HCT116 (cell line): ENCODE results near the gene AQP7. TPM values are rescaled to one million over a fixed set of nuclear protein-coding genes. Genes with fewer than 3 reads are reported as not detected.
A peak's percentile ranks its signal among the peaks of the same experiment; 100 is the strongest.

Source experiments
- ATAC-seq: fragments of 200-7000 bp; cut with Tn5 transposase; 2 replicates; pipeline ENCODE4 v1.9.1; 2020; ENCODE audit warnings: mild to moderate bottlenecking, moderate library complexity
- BruUV-seq: library from RNA; stranded (reverse); fragments of 400-500 nt; replicated peaks from 2 replicates; lab custom pipeline; 2021; lab: Mats Ljungman, UMichigan
- CTCF ChIA-PET: fragments of 300-600 bp; sonication (Branson Sonifier 250); formaldehyde crosslinking; loops from one replicate; lab custom pipeline; 2021; ENCODE audit warnings: antibody characterized with exemption; lab: Charles Lee
- POLR2A ChIA-PET: fragments of 300-600, 350-600 bp; sonication (Branson Sonifier 250); formaldehyde crosslinking; loops from one replicate; lab custom pipeline; 2021; ENCODE audit warnings: antibody characterized with exemption; lab: Charles Lee
- RAD21 ChIA-PET, 2 experiments: fragments of 300-600 bp; sonication (Branson Sonifier 250); formaldehyde crosslinking; loops; one replicate each; lab custom pipeline; 2023; ENCODE audit warnings: low total read pairs in 2 of 2; ENCODE audit not compliant: uncharacterized antibody in 2 of 2, unreplicated experiment in 2 of 2, low non-redundant PET in 1 of 2; lab: Charles Lee
- DNase-seq: peaks from one replicate; pipeline ENCODE4 v3.0.0-alpha.2; 2010; ENCODE audit warnings: low read depth, low spot score
- H2AFZ ChIP-seq: fragments of 200-600 bp; shearing (Covaris generic), sonication (generic); 2 replicates; pipeline ENCODE4 v1.6.1; 2017; ENCODE audit warnings: low read depth, mixed run types, mixed read lengths, antibody characterized with exemption, low read length; ENCODE audit not compliant: poor library complexity, severe bottlenecking
- H3K27ac ChIP-seq: 2 replicates; pipeline ENCODE4 v1.5.1; 2012; ENCODE audit warnings: low read depth, low read length
- H3K27me3 ChIP-seq: fragments of 200-600 bp; sonication (generic); 2 replicates; pipeline ENCODE4 v1.6.1; 2016; ENCODE audit warnings: mixed run types, low read length, mixed read lengths; ENCODE audit not compliant: insufficient read depth
- H3K36me3 ChIP-seq, 2 experiments: fragments of 200-500 bp in 1 of 2; fragments of 200-600 bp in 1 of 2; sonication (Bioruptor generic) in 1 of 2; sonication (generic) in 1 of 2; 2 replicates each; pipeline versions ENCODE4 v1.5.1 to v1.6.1; 2014 to 2016; ENCODE audit warnings: low read length in 2 of 2, inconsistent platforms in 1 of 2, mixed read lengths in 1 of 2, mixed run types in 1 of 2; ENCODE audit not compliant: insufficient read depth in 2 of 2, control insufficient read depth in 1 of 2
- H3K4me1 ChIP-seq, 2 experiments: fragments of 200-600 bp in 1 of 2; sonication (generic) in 1 of 2; 2 replicates each; pipeline versions ENCODE4 v1.5.1 to v1.6.1; 2012 to 2017; ENCODE audit warnings: low read length in 2 of 2, inconsistent platforms in 1 of 2, mild to moderate bottlenecking in 1 of 2, mixed read lengths in 1 of 2, mixed run types in 1 of 2, moderate library complexity in 1 of 2; ENCODE audit not compliant: insufficient read depth in 2 of 2, control insufficient read depth in 1 of 2
- H3K4me2 ChIP-seq: fragments of 200-600 bp; sonication (generic); 2 replicates; pipeline ENCODE4 v1.6.1; 2017; ENCODE audit warnings: mixed run types, low read length, mixed read lengths
- H3K4me3 ChIP-seq, 2 experiments: fragments of 200-600 bp in 1 of 2; sonication (generic) in 1 of 2; replicated peaks in 1 of 2; 2 replicates each; pipeline ENCODE4 v1.5.1; 2011 to 2016; ENCODE audit warnings: low read length in 2 of 2, control low read depth in 1 of 2, low read depth in 1 of 2, mild to moderate bottlenecking in 1 of 2, mixed read lengths in 1 of 2, mixed run types in 1 of 2
- H3K79me2 ChIP-seq: fragments of 200-600 bp; sonication (generic); 2 replicates; pipeline ENCODE4 v1.6.1; 2017; ENCODE audit warnings: mild to moderate bottlenecking, mixed run types, low read length, moderate library complexity, mixed read lengths; ENCODE audit not compliant: insufficient read depth
- H3K9ac ChIP-seq: fragments of 200-600 bp; sonication (generic); 2 replicates; pipeline ENCODE4 v1.6.1; 2016; ENCODE audit warnings: low read length, mixed read lengths
- H3K9me2 ChIP-seq: fragments of 200-600 bp; sonication (generic), shearing (Covaris generic); 2 replicates; pipeline ENCODE4 v1.6.1; 2017; ENCODE audit warnings: mixed run types, mild to moderate bottlenecking, moderate library complexity; ENCODE audit not compliant: insufficient read depth
- H3K9me3 ChIP-seq, 2 experiments: fragments of 200-500 bp in 1 of 2; fragments of 200-600 bp in 1 of 2; sonication (Bioruptor generic) in 1 of 2; sonication (generic) in 1 of 2; 2 replicates each; pipeline ENCODE4 v1.6.1; 2014 to 2017; ENCODE audit warnings: low read length in 2 of 2, mixed read lengths in 2 of 2, inconsistent platforms in 1 of 2, low read depth in 1 of 2, mild to moderate bottlenecking in 1 of 2, mixed run types in 1 of 2, moderate library complexity in 1 of 2; ENCODE audit not compliant: control insufficient read depth in 1 of 2, insufficient read depth in 1 of 2
- H4K20me1 ChIP-seq: fragments of 200-600 bp; sonication (generic), shearing (Covaris generic); 2 replicates; pipeline ENCODE4 v1.6.1; 2017; ENCODE audit warnings: mixed run types, mild to moderate bottlenecking, moderate library complexity; ENCODE audit not compliant: insufficient read depth
- CTCF ChIP-seq, 3 experiments: fragments of 200-600 bp in 1 of 3; sonication (generic) in 1 of 3; IDR thresholded peaks in 2 of 3; conservative IDR thresholded peaks in 1 of 3; 2 replicates each; pipeline ENCODE4 v1.5.1; 2012 to 2017; ENCODE audit warnings: low read depth in 2 of 3, low read length in 2 of 3, antibody characterized with exemption in 1 of 3, borderline replicate concordance in 1 of 3, control low read depth in 1 of 3, mild to moderate bottlenecking in 1 of 3, mixed read lengths in 1 of 3, mixed run types in 1 of 3, moderate library complexity in 1 of 3; ENCODE audit not compliant: insufficient read depth in 1 of 3
- POLR2A ChIP-seq: IDR thresholded peaks from 2 replicates; pipeline ENCODE4 v1.7.0; 2011; ENCODE audit warnings: borderline replicate concordance; ENCODE audit not compliant: insufficient read depth, insufficient read length; ENCODE audit errors: extremely low read depth
- intact Hi-C: fragments of 100-400 bp; cut with micrococcal nuclease; formaldehyde crosslinking; loops from 2 replicates; pipeline ENCODE4 v1.10.0; 2022
- total RNA-seq: library from RNA; stranded (reverse); gene quantifications from one replicate; pipeline ENCODE4 v1.2.1, GENCODE V29; 2021; ENCODE audit not compliant: unreplicated experiment

The AQP7 gene
- total RNA-seq, 1 experiment from 2014 or later = 0.96 TPM

GRCh38 chr9:33446946-33447798, 44.8 kb upstream of the AQP7 start, which contains the start of gene AQP3:
TSS of gene AQP3 (minus strand) at chr9:33447593. CDS start at chr9:33447530, 63 bp downstream.
- peak within 1 kb of the TSS; percentile 38 for H3K9ac ChIP-seq
- peak within 1 kb of the TSS; percentile 92 for H2AFZ ChIP-seq
- H3K36me3 ChIP-seq = no peaks in the 10 kb centered on the region
- intact Hi-C loops = no loop called here
- no peaks in the 10 kb centered on the region for H3K27me3 ChIP-seq
- no peaks in the 10 kb centered on the region for H4K20me1 ChIP-seq
- no peak within 1 kb of the TSS for H3K27ac ChIP-seq
- H3K4me3 ChIP-seq = peak within 1 kb of the TSS; percentile 46 to 61
- DNase-seq (no peak), ATAC-seq (peak; percentile 90)
- no peak for TF ChIP-seq POLR2A
- TF ChIP-seq CTCF (IDR thresholded peaks at IDR 0.05 in 2 of 3, conservative IDR thresholded peaks at IDR 0.05 in 1 of 3; ENCODE audit: borderline replicate concordance in 1 of 3, insufficient read depth in 1 of 3, low read depth in 2 of 3, low read length in 2 of 3) = peak; percentile 31 to 58 (median 42); a peak in 5 of 6 replicates
- no peaks in the 10 kb centered on the region for H3K79me2 ChIP-seq
- no peaks in the 10 kb centered on the region for H3K9me2 ChIP-seq
- CTCF ChIA-PET = interaction anchor here (0.8 to 2.1 kb wide), 5 partner anchors 12 to 32 kb away, joined by 3 to 12 read pairs (median 4); no protein-coding TSS in a partner anchor
- peak within 1 kb of the TSS; percentile 97 for H3K4me2 ChIP-seq
- RAD21 ChIA-PET = interaction anchor here in 1 of 2 experiments (0.9 kb wide), 1 partner anchor 32 kb away, joined by 3 read pairs; no protein-coding TSS in a partner anchor
- BruUV-seq = no TSS peak
- peaks cover 44 to 53% of the 10 kb centered on the region in 2 experiments for H3K4me1 ChIP-seq
- no peaks in the 10 kb centered on the region for H3K9me3 ChIP-seq
- POLR2A ChIA-PET = interaction anchor here (0.7 kb wide), 1 partner anchor 26 kb away, joined by 6 read pairs; the partner anchor contains the start of gene NOL6
